Superior temporal gyrus (tissue), 1 donor: ENCODE data around the gene PAGR1.
"Not testable (repeated sequence)": the region's sequence is repeated elsewhere in the genome, so short reads cannot be mapped to it uniquely, and the experiment has no call there.

Experiments
- DNase-seq: peaks from one replicate; pipeline ENCODE4 v3.0.0-alpha.2; 2016; ENCODE audit errors: extremely low spot score

The PAGR1 gene

GRCh38 chr16:29815793-29816693 lies at the start of gene PAGR1:
Gene PAGR1 (plus strand): TSS chr16:29816152. CDS start chr16:29816526, 374 bp downstream.
- peak; percentile 100 for DNase-seq

DNA sequence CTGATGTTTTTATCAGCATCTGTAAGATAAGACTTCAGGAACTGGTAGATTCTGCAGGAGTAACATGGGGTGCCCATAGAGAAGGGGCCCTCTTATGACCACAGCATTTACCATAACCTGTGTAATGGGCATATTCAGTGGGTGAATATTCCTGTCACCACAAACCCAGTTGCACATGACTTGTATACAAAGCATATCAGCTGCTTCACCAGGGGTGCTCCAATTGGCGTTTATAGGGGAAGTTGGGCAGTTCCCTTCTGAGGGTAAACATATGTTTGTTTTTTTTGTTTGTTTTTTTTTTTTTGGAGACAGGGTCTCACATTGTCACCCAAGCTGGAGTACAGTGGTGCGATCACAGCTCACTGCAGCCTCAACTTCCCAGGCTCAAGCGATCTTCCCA lies 49.4 kb upstream of the PAGR1 start:
- no peak for DNase-seq

DNA sequence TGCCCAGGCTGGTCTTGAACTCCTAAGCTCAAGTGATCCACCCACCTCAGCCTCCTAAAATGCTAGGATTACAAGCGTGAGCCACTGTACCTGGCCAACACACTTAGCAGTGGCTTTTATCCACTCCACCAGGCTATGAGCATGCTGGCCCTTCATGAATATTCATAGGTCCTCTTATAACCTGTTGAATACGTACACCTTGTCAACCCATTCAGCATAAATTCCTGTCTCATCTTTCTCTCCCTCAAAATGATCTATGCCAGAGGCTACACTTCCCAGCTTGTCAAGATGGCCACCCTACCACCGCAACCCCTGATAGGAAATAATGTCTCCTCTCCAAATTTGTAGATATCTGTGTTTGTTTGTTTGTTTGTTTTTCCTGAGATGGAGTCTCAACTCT lies 48.9 kb upstream of the PAGR1 start:
- no peak for DNase-seq

GRCh38 chr16:29769507-29769906 lies 46.4 kb upstream of the PAGR1 start:
- DNase-seq = no peak

- no peak for DNase-seq
Observed at GRCh38 chr16:29770250-29770929, 45.6 kb upstream of the PAGR1 start.

DNA sequence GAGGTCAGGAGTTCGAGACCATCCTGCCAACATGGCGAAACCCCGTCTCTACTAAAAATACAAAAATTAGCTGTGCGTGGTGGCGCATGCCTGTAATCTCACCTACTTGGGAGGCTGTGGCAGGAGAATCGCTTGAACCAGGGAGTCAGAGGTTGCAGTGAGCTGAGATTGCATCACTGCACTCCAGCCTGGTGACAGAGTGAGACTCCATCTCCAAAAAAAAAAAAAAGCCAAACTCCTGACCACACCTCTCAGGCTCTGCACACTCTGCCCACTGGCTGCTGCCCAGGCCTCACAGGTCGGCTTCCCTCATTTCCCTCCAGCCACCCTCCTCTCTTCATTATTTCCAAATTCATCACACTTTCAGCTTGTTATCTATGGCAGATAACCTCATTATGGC lies 43.6 kb upstream of the PAGR1 start:
- DNase-seq = not testable (repeated sequence)

DNA sequence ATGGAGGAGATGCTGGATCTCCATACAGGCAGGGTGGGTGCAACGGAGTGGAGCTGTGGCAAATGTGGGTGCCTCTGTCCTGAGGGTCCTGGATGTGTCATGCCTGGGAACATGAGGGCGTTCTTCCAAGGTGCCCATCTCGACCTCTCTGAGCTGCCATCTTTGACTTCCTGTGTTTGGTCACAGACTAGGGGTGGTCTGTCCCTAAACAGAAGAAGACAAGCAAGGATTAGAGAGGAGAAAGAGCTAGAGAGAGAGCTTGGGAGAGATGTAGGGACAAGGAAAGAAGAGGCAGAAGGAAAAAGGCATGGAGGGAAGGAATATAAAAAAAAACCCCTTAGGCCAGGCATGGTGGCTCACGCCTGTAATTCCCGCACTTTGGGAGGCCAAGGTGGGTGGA lies 41.2 kb upstream of the PAGR1 start:
- no peak for DNase-seq

- no peak for DNase-seq
Observed at GRCh38 chr16:29775742-29776408, 40.1 kb upstream of the PAGR1 start.

- DNase-seq = no peak
Observed at GRCh38 chr16:29777576-29778350, 38.2 kb upstream of the PAGR1 start, which contains the start of gene ZG16. Gene ZG16 (plus strand): TSS chr16:29778256. CDS start chr16:29779267, 1,011 bp downstream.

DNA sequence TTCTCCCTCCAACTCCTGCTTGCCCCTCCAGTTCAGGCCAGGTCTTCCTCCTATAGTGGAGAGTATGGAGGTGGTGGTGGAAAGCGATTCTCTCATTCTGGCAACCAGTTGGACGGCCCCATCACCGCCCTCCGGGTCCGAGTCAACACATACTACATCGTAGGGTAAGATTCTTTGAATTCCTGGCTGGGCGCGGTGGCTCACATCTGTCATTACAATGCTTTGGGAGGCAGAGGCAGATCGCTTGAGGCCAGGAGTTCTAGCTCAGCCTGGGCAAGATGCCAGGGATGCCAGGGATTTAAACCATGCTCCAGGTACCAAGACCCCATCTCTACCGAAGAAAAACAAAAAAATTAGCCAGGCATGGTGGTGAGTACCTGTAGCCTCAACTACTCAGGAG lies 36.5 kb upstream of the PAGR1 start:
- DNase-seq = no peak

GRCh38 chr16:29783094-29783953 lies 32.6 kb upstream of the PAGR1 start:
- DNase-seq = not testable (repeated sequence)

DNA sequence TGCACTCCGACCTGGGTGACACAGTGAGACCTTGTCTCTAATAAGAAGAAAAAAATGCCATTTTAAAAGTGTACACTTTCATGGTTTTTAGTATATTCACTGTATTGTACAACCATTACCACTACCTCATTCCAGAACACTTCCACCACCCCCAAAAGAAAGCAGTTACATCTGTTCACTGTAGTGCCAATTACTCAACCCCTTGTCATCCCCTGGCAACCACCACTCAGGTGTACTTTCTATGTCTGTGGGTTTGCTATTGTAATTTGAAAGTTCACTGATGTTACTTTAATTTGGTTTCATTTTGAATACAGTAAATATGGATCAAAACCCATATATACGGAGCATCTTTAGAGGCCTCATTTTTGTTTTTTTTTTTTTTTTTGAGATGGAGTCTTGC lies 31.8 kb upstream of the PAGR1 start:
- no peak for DNase-seq

GRCh38 chr16:29784901-29785500 lies 31.0 kb upstream of the PAGR1 start:
- DNase-seq = peak; percentile 67

DNA sequence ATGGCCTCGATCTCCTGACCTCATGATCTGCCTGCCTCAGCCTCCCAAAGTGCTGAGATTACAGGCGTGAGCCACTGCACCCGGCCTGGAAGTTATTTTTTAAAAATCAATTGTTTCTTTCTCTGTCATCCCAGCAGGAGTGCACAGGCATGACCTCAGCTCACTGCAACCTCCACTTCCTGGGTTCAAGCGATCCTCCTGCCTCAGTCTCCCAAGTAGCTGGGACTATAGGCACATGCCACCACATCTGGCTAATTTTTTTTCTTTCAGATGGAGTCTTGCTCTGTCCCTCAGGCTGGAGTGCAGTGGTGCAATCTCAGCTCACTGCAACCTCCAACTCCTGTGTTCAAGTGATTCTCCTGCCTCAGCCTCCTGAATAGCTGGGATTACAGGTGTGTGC lies 28.8 kb upstream of the PAGR1 start:
- not testable (repeated sequence) for DNase-seq

- no peak for DNase-seq
Observed at GRCh38 chr16:29789775-29790182, 26.2 kb upstream of the PAGR1 start.

- DNase-seq = peak; percentile 98
Observed at GRCh38 chr16:29790183-29790948, 25.6 kb upstream of the PAGR1 start, which contains the start of gene KIF22. Gene KIF22 (plus strand): TSS chr16:29790751. CDS start chr16:29790760, 9 bp downstream.

GRCh38 chr16:29790949-29791844 lies 24.8 kb upstream of the PAGR1 start:
- DNase-seq = peak; percentile 20
